Measurements from ENCODE around the gene RGS9. TPM values are rescaled to one million over a fixed set of nuclear protein-coding genes. Genes with fewer than 3 reads are reported as not detected.

RGS9 gene
- total and polyA plus RNA-seq, 8 donors: 1.2 to 16.1 (median 6.7) TPM

- Histone ChIP-seq H3K27ac (peak overlapping the region in 3 of 5 donors; percentile 33 to 76 (median 38)), H3K36me3 (no peaks in the 10 kb centered on the region), H3K4me1 (peaks cover 0 to 5% (median 0%) of the 10 kb centered on the region in 4 donors), H3K27me3 (no peaks in the 10 kb centered on the region), H3K9me3 (peaks cover 0 to 3% (median 0%) of the 10 kb centered on the region in 4 donors), H3K4me3 (no peak overlapping the region)
- DNase-seq: peak in 1 of 2 donors; percentile 48
- intact Hi-C loops (cut with DNase I; ENCODE audit: low total_unique reads): no loop called here
- 45 to 56% (median 48%) methylated on average over 23 of the region's 23 CpGs for WGBS, 5 donors
- TF ChIP-seq POLR2A (IDR thresholded peaks at IDR 0.05) (no peak), POLR2AphosphoS5 (IDR thresholded peaks at IDR 0.05) (no peak), EP300 (IDR thresholded peaks at IDR 0.05) (no peak), CTCF (IDR thresholded peaks at IDR 0.05) (no peak)
Observed at GRCh38 chr17:65270499-65271253, 133.5 kb downstream of the RGS9 start.

- DNase-seq: peak in 1 of 2 donors; percentile 54
- intact Hi-C loops (cut with DNase I; ENCODE audit: low total_unique reads): no loop called here
- WGBS, 5 donors: 65 to 75% (median 66%) methylated on average over 4 of the region's 4 CpGs
Observed at GRCh38 chr17:65271296-65271695, 134.1 kb downstream of the RGS9 start.

More at GRCh38 chr17:65271296-65271695, 134.1 kb downstream of the RGS9 start:
- Histone ChIP-seq H3K36me3 (no peaks in the 10 kb centered on the region), H3K27me3 (peaks cover 0 to 4% (median 0%) of the 10 kb centered on the region in 3 donors), H3K4me3 (no peak overlapping the region), H3K9me3 (no peaks in the 10 kb centered on the region), H3K4me1 (peaks cover 0 to 5% (median 0%) of the 10 kb centered on the region in 4 donors), H3K27ac (peak overlapping the region in 3 of 5 donors; percentile 33 to 76 (median 38))
- no peak for TF ChIP-seq EP300 (IDR thresholded peaks at IDR 0.05)
- TF ChIP-seq CTCF (IDR thresholded peaks at IDR 0.05): no peak
- no peak for TF ChIP-seq POLR2AphosphoS5 (IDR thresholded peaks at IDR 0.05)
- no peak for TF ChIP-seq POLR2A (IDR thresholded peaks at IDR 0.05)

Small RNA genes within 50 kb of the gene (small RNA-seq; reads per million reads assigned to genes)
- 0 reads per million in 4 donors for gene AC060771.1

Other genes starting within 250 kb of the RGS9 start
- 10 to 100 TPM in 3 of 5 donors, 1 to 10 TPM in 2; 2.3 to 19.6 (median 10.5) TPM for gene LRRC37A3, start 217.9 kb upstream of the RGS9 start, total RNA-seq
- gene LRRC37A3, start 217.9 kb upstream of the RGS9 start, polyA plus RNA-seq: 1 to 10 TPM; 1.6 to 3.3 (median 2.7) TPM
- gene GNA13, start 80.6 kb upstream of the RGS9 start, total RNA-seq: 10 to 100 TPM; 36.2 to 90.6 (median 45.8) TPM
- 10 to 100 TPM; 10.6 to 26.7 (median 17.5) TPM for gene GNA13, start 80.6 kb upstream of the RGS9 start, polyA plus RNA-seq

All from stomach (tissue), 9 donors.